Activated naive CD4-positive, alpha-beta T cell treated with anti-CD3 and anti-CD28 coated beads for 36 hours (primary cell): Measurements from ENCODE around the gene COL23A1. TPM values are rescaled to one million over a fixed set of nuclear protein-coding genes. Genes with fewer than 3 reads are reported as not detected.

Source experiments
- CTCF ChIA-PET: fragments of 350-600 bp; sonication (Branson Sonifier 250); formaldehyde crosslinking; loops from one replicate; lab custom pipeline; 2021; ENCODE audit warnings: antibody characterized with exemption; lab: Charles Lee
- DNase-seq: peaks from one replicate; pipeline ENCODE4 v3.0.0-alpha.2; 2020
- H3K27ac Mint-ChIP-seq: one replicate; pipeline ENCODE4 v1.8.0; 2021; ENCODE audit warnings: mild to moderate bottlenecking, mixed read lengths
- H3K27me3 Mint-ChIP-seq: one replicate; pipeline ENCODE4 v1.8.0; 2021; ENCODE audit warnings: low read depth, mixed read lengths
- H3K36me3 Mint-ChIP-seq: one replicate; pipeline ENCODE4 v1.8.0; 2021; ENCODE audit warnings: low read depth, mixed read lengths
- H3K4me1 Mint-ChIP-seq: one replicate; pipeline ENCODE4 v1.8.0; 2021; ENCODE audit warnings: low read depth, mixed read lengths
- H3K4me3 Mint-ChIP-seq: one replicate; pipeline ENCODE4 v1.8.0; 2021; ENCODE audit warnings: mild to moderate bottlenecking, moderate library complexity, mixed read lengths
- H3K9me3 Mint-ChIP-seq: one replicate; pipeline ENCODE4 v1.8.0; 2021; ENCODE audit warnings: mixed read lengths
- intact Hi-C: fragments of 100-400 bp; cut with micrococcal nuclease; formaldehyde crosslinking; loops from one replicate; pipeline ENCODE4 v1.15.1; 2023
- total RNA-seq, 2 experiments: library from RNA; stranded (reverse); gene quantifications; one replicate each; pipeline ENCODE4 v1.2.3, GENCODE V29; 2021

Gene COL23A1
- total RNA-seq, 2 experiments from 2014 or later = 0.07 TPM; not detected in 1

DNA sequence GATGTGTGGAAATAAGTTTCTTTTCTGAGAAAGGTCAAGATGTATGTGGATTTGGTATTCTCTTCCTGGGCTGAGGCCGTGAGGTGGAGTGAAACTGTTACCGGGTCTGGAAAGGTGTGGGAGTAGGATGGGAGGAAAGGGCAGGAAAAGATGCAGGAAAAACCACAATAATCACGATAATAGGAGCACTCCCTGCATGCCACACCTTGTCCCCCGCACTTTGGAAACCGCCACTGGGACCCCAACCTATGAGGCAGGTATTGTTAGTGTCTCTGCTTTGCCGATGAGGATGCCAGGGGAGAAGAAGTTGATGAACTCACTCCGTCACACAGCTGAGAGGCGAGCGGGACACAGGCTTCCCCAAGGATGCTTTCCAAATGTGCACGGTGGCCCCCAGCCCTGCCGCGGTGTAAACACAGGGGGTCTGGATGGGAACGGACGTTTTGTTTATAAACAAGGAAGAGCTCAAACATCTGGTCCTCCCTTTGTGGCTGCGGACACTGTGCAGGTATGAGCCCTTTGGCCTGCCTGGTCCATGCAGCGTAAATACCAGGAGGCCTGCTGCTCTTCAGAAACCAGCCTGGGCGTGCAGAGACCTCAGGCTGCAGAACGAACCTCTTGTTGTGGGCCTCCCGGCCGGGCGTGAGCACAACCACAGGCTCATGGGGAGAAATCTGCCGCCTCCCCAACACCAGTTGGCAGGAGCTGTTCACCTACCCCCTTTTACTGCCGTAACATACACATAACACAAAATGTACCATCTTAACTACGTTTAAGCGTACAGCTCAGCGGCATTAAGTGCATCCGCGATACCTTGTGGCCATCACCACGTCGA, 126.7 kb downstream of the COL23A1 start:
- Mint-ChIP-seq H3K9me3 (no peaks in the 10 kb centered on the region), H3K27me3 (no peaks in the 10 kb centered on the region)
- no peak for DNase-seq

DNA sequence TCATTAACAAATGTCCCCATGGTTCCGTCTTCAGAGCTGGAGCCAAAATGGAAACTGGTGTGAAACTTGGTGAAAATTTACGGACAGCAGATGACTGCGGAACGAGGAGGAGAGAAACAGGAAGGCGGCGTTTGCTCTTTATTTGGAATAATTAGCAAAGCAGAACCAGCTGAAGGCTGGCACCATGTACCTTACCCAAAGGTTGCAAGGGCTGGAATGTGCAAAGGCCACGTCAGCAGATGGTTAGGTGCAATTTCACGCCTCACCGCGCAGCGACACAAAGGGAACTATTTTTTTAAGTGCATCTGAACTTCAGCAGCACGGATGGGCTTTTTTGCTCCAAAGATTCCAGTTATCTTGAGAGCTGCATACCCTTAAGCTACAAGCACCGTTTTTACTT, 127.4 kb downstream of the COL23A1 start:
- DNase-seq = no peak
- Mint-ChIP-seq H3K4me1 (no peaks in the 10 kb centered on the region), H3K9me3 (no peaks in the 10 kb centered on the region), H3K4me3 (no peak overlapping the region), H3K27ac (no peak overlapping the region), H3K27me3 (no peaks in the 10 kb centered on the region), H3K36me3 (no peaks in the 10 kb centered on the region)
- intact Hi-C loops = loop anchor here (5.0 kb wide), 1 partner anchor 89 kb away; no protein-coding TSS in a partner anchor
- CTCF ChIA-PET = interaction anchor here (0.5 kb wide), 1 partner anchor 19 kb away, joined by 4 read pairs; no protein-coding TSS in a partner anchor

More for the DNA sequence above, 126.7 kb downstream of the COL23A1 start:
- Mint-ChIP-seq H3K4me3 (no peak overlapping the region), H3K4me1 (no peaks in the 10 kb centered on the region), H3K36me3 (no peaks in the 10 kb centered on the region), H3K27ac (no peak overlapping the region)
- CTCF ChIA-PET = no interaction called here
- intact Hi-C loops = loop anchor here (5.0 kb wide), 1 partner anchor 89 kb away; no protein-coding TSS in a partner anchor

DNA sequence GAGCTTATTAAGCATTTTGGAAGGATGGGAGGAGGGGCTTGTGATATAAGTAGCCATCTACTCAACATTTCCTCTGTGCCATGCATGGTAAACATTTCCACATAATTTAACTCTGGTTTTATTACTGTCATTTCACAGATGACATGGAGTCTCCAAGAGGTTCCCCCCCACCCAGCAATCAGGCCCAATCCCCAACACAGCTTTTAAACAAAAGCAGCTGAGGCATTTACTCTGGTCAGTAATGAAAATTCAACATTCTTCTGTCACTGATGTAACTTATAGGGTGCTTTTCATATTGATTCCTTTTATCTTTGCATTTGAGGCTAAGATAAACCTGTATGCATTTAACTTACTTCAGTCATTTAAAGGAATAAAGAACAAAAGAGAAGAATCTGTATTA, 128.1 kb downstream of the COL23A1 start:
- no peak overlapping the region for H3K27ac Mint-ChIP-seq
- H3K4me1 Mint-ChIP-seq = no peaks in the 10 kb centered on the region
- no peaks in the 10 kb centered on the region for H3K36me3 Mint-ChIP-seq
- H3K4me3 Mint-ChIP-seq = no peak overlapping the region
- DNase-seq = no peak
- H3K9me3 Mint-ChIP-seq = no peaks in the 10 kb centered on the region
- no peaks in the 10 kb centered on the region for H3K27me3 Mint-ChIP-seq
- CTCF ChIA-PET = interaction anchor here (0.7 to 2.2 kb wide), 8 partner anchors 11 to 179 kb away, joined by 3 to 12 read pairs (median 6); no protein-coding TSS in a partner anchor
- intact Hi-C loops = loop anchor here (5.0 kb wide), 1 partner anchor 90 kb away; no protein-coding TSS in a partner anchor

DNA sequence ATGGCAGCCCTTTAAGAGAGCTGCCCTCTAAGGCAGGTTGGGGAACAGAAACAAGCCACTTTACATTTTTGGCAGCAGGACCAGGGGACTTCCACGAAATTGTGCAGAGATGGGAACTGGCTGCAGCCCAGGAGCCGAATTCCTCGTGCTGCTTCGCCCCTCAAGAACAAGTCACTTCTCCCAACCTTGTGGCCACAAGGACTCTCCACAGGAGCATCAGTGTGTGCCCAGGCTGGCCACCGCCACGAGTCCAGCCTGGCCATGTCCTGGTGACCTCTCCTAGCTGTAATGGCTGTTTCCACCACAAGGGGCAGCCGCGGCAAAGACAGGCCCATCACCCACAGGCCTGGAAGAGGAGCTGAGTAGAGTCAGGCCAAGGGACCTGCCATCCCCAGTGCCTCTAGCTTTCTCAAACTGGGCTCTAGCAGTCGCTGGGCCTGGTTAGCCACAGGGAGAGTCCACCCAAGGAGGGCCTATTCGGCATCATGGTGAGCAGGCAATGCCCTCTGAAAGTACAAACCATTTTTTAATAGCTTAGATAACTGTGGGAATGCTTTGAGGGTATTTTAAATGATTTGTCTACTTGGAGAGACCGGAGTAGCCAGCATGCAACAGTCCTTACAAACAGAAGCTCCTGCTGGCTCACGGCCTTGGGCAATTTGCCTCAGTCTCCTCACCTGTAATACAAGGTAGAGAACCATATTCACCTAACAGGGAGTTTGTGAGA, 129.0 kb downstream of the COL23A1 start:
- Mint-ChIP-seq H3K27ac (no peak overlapping the region), H3K4me3 (no peak overlapping the region), H3K27me3 (no peaks in the 10 kb centered on the region), H3K4me1 (no peaks in the 10 kb centered on the region), H3K9me3 (no peaks in the 10 kb centered on the region), H3K36me3 (no peaks in the 10 kb centered on the region)
- CTCF ChIA-PET = interaction anchor here (0.6 to 2.2 kb wide), 16 partner anchors 10 to 178 kb away, joined by 3 to 12 read pairs (median 4); no protein-coding TSS in a partner anchor
- peak; percentile 73 for DNase-seq
- intact Hi-C loops = loop anchor here (5.0 kb wide), 1 partner anchor 91 kb away; no protein-coding TSS in a partner anchor

GRCh38 chr5:178460598-178460997, 129.6 kb downstream of the COL23A1 start:
- DNase-seq = no peak
- Mint-ChIP-seq H3K9me3 (no peaks in the 10 kb centered on the region), H3K36me3 (no peaks in the 10 kb centered on the region), H3K4me3 (no peak overlapping the region), H3K27ac (no peak overlapping the region), H3K4me1 (no peaks in the 10 kb centered on the region), H3K27me3 (no peaks in the 10 kb centered on the region)
- intact Hi-C loops = loop anchor here (5.0 kb wide), 1 partner anchor 92 kb away; no protein-coding TSS in a partner anchor
- CTCF ChIA-PET = interaction anchor here (0.6 to 2.2 kb wide), 8 partner anchors 9 to 177 kb away, joined by 3 to 12 read pairs (median 6); no protein-coding TSS in a partner anchor

DNA sequence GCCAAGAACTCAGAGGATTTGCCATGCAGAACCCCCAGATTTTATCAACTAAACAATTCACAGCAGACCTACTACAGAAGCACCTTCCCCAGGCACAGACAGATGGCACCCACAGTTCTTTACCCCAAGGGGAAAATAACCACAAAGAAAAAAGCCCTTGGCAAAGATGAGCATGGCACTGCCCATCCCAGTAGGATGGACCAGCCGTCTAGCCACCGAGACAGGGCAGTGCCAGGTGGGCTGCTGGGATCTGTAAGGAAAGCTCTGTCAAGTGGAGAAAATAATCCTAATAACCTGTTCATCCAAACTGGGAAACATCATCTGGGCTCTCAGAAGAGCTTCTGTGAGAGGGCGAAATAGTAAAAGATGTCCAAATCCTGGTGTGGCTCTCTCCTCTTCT, 130.0 kb downstream of the COL23A1 start:
- Mint-ChIP-seq H3K27me3 (no peaks in the 10 kb centered on the region), H3K27ac (no peak overlapping the region)
- intact Hi-C loops = loop anchor here (5.0 kb wide), 1 partner anchor 92 kb away; no protein-coding TSS in a partner anchor

GRCh38 chr5:178458140-178458539, 132.1 kb downstream of the COL23A1 start:
- CTCF ChIA-PET = no interaction called here
- no peak overlapping the region for H3K27ac Mint-ChIP-seq

More for the DNA sequence above, 130.0 kb downstream of the COL23A1 start:
- H3K4me1 Mint-ChIP-seq = no peaks in the 10 kb centered on the region
- H3K9me3 Mint-ChIP-seq = no peaks in the 10 kb centered on the region
- DNase-seq = no peak
- CTCF ChIA-PET = interaction anchor here (1.6 to 2.2 kb wide), 3 partner anchors 9 to 92 kb away, joined by 3 to 10 read pairs (median 7); no protein-coding TSS in a partner anchor
- H3K36me3 Mint-ChIP-seq = no peaks in the 10 kb centered on the region
- H3K4me3 Mint-ChIP-seq = no peak overlapping the region

DNA sequence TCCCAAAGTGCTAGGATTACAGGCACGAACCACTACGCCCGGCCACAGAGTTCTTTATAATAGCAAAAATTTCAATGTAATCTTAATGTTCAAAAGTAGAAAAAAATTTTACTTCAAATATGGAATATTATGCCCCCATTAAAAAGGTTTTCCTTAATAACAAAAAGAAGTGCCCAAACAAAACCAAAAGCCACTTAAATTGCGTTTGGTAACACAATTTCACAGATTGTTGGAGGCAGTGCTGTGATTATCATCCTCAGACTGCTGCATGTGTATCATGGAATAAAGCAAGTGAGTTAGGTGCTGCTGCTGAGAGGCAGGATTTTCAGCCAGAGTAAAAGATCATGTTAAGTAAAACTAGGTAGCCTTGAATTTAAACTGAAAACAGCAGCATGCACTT, 132.7 kb downstream of the COL23A1 start:
- Mint-ChIP-seq H3K4me3 (no peak overlapping the region), H3K27me3 (no peaks in the 10 kb centered on the region), H3K27ac (no peak overlapping the region), H3K36me3 (no peaks in the 10 kb centered on the region), H3K9me3 (no peaks in the 10 kb centered on the region), H3K4me1 (no peaks in the 10 kb centered on the region)
- intact Hi-C loops = no loop called here
- CTCF ChIA-PET = no interaction called here
- no peak for DNase-seq

More at GRCh38 chr5:178458140-178458539, 132.1 kb downstream of the COL23A1 start:
- Mint-ChIP-seq H3K4me3 (no peak overlapping the region), H3K36me3 (no peaks in the 10 kb centered on the region), H3K27me3 (no peaks in the 10 kb centered on the region), H3K4me1 (no peaks in the 10 kb centered on the region), H3K9me3 (no peaks in the 10 kb centered on the region)
- intact Hi-C loops = no loop called here
- DNase-seq = no peak

- CTCF ChIA-PET = no interaction called here
- no peak overlapping the region for H3K4me3 Mint-ChIP-seq
- no peaks in the 10 kb centered on the region for H3K36me3 Mint-ChIP-seq
- H3K27ac Mint-ChIP-seq = no peak overlapping the region
- DNase-seq = no peak
- H3K4me1 Mint-ChIP-seq = no peaks in the 10 kb centered on the region
- H3K27me3 Mint-ChIP-seq = no peaks in the 10 kb centered on the region
- no peaks in the 10 kb centered on the region for H3K9me3 Mint-ChIP-seq
- intact Hi-C loops = no loop called here
Measured at GRCh38 chr5:178455480-178455835, 134.7 kb downstream of the COL23A1 start.

DNA sequence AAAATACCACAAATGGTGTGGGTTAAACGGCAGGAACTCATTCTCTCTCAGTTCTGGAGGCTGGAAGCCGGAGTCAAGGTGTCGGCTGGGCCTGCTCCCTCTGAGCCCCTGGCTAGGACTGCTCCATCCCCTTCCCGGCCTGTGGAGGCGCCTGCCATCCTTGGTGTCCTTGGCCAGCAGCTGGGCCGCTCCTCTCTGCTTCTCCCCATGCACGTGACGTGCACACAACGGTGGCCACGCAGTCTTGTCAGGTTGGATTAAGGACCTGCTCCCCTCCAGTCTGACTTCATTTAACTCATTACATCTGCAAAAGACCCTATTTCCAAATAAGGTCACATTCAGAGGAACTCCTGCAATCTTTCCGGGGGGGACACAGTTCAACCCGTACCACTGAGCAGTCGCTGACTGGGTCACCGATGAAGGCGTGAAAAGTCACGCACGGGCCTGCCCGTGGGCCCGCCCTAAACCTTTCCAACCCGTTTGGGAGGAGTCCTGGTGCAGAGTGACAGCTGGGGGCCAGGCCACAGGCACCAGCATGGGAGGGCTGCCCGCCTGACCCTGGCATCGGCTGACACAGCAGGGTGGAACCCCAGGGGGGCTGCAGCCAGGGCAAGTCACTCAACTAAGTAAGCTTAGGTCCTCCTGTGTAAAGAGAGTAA, 135.2 kb downstream of the COL23A1 start:
- Mint-ChIP-seq H3K27me3 (no peaks in the 10 kb centered on the region), H3K36me3 (no peaks in the 10 kb centered on the region), H3K4me1 (no peaks in the 10 kb centered on the region), H3K4me3 (no peak overlapping the region), H3K9me3 (no peaks in the 10 kb centered on the region), H3K27ac (no peak overlapping the region)
- no peak for DNase-seq
- CTCF ChIA-PET = no interaction called here
- intact Hi-C loops = no loop called here

GRCh38 chr5:178454303-178454702, 135.9 kb downstream of the COL23A1 start:
- CTCF ChIA-PET = no interaction called here
- Mint-ChIP-seq H3K27me3 (no peaks in the 10 kb centered on the region), H3K36me3 (no peaks in the 10 kb centered on the region), H3K9me3 (no peaks in the 10 kb centered on the region), H3K4me1 (no peaks in the 10 kb centered on the region), H3K27ac (no peak overlapping the region), H3K4me3 (no peak overlapping the region)
- DNase-seq = no peak
- intact Hi-C loops = no loop called here

DNA sequence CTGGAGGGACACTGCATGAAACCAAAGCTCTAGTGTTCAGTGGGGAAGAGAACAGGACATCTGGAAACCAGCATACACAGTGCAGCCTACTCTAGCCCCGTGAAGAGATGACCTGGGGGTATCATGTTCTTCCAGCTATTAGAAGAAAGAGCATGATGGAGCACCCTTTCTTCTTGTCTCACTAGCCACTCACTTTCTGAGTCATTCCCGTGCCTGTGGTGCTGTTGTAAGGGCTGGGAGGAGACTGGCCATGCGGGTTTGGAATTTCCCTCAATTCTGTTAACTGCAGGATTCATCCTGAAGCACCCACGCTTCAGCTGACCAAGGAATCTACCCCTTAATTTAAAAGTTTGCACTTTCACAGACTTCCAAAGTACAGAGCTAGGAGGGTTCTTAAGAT, 137.0 kb downstream of the COL23A1 start:
- Mint-ChIP-seq H3K4me3 (no peak overlapping the region), H3K27ac (no peak overlapping the region), H3K36me3 (no peaks in the 10 kb centered on the region), H3K4me1 (no peaks in the 10 kb centered on the region), H3K27me3 (peaks cover 4% of the 10 kb centered on the region), H3K9me3 (no peaks in the 10 kb centered on the region)
- no peak for DNase-seq
- intact Hi-C loops = no loop called here
- CTCF ChIA-PET = no interaction called here
